HG03060 (cell line): Measurements from ENCODE around the gene HOXB3.

Source experiments
- ATAC-seq: cut with Tn5 transposase; IDR thresholded peaks from one replicate; pipeline ENCODE4 v1.9.1; 2021; ENCODE audit warnings: low read depth, moderate number of reproducible peaks; ENCODE audit not compliant: unreplicated experiment

HOXB3 gene

DNA sequence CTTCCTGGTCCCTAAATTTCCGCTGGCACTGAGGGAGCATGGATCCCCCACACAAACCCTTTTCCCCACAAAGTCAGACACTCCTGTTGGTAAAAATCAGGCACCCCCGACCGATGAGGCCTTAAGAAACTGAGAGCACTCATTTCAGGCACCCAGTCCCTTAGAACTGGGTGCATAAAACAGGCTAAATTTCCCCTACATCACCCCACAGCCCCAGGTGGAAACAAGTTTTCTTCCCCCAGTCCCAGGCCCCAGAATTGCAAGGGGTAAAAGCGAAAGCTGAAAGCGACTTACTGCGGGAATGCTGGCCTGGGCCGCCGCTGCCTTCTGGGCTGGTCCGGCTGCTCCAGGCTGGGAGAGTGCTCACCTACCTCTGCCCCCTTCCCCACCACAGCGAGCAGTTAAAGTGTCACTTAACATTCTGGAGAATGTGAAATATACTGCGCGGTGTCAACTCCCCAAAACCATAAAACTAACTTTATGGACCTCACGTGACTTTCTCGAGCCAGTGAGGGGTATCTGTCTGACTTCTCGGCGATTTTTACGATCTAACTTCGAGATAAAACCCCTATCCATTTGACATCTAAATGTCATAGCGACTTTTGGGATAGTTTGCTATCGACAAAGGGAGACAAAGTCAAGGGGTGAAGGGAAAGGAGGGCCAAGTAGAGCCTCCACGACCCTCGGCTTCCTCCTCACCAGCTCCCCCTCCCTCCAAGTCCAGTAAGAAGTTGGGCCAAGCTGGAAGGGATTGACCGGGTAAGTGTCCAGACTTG is at the start of gene HOXB3:
Gene HOXB3 (minus strand): TSS at position 411 of the 776 bp plus-strand sequence. CDS start 37,767 bp downstream, outside the sequence.
- no peak for ATAC-seq

DNA sequence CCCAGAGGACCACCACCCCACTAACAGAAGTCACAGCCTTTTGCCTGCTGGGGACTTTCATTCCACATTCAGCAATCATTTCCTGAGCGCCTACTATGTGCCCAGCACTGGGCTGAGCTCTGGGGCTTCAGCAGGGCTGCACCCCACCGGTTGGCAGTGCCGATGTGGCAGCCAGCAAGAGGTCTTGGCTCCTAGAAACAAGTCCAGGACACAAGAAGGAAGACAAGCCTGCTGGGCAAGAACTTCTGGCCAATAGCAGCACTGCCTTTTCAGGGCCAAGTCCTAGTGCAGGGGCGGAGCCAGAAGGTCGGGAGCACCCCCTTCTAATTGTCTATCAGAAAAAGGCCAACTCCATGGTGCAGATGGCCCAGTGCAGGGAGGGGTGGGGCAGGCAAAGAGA is 49.1 kb upstream of the HOXB3 start:
- no peak for ATAC-seq

DNA sequence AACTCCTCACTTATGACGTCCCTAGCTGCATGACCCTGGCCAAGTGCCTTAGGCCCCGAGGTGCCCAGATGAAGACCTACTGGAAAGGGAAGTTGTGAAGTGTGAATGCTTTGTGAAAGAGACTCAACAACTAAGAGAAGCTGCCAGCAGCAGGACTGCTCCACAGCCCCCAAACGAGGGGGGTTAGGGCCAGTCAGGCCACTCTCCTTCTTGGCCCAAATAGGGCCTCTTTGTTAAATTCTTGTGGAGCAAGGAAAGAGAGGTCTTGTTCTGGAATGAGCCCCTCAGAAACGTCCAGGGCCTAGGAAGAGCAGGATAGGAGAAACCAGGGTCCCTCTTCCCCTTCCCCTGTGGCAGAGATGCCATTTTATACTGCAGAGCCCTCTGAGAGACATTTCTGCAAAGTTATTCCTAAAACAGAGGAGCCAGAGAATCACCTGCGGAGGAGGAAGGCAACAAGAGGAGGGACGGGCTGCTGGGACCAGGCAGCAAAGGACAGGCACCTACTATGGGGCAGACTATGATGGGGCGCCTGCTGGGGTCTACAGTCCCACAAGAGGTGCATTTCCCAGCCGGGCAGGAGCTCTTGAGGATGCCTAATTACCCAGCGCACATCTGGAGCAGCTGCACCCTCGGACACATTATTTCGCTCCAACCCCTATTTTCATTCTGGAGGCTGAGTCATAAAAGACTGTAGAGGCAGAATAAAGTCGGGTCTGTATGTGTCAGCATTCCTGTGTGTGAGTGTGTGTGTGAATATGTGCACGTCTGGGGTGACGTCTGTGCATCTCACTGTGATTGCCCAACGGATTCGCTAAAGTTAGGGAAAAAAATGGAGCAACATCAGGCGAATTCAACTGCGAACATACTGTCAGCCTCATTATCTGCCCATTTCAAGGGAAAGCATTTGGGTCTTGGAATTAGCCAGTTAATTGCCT is 47.6 kb upstream of the HOXB3 start:
- ATAC-seq = no peak

DNA sequence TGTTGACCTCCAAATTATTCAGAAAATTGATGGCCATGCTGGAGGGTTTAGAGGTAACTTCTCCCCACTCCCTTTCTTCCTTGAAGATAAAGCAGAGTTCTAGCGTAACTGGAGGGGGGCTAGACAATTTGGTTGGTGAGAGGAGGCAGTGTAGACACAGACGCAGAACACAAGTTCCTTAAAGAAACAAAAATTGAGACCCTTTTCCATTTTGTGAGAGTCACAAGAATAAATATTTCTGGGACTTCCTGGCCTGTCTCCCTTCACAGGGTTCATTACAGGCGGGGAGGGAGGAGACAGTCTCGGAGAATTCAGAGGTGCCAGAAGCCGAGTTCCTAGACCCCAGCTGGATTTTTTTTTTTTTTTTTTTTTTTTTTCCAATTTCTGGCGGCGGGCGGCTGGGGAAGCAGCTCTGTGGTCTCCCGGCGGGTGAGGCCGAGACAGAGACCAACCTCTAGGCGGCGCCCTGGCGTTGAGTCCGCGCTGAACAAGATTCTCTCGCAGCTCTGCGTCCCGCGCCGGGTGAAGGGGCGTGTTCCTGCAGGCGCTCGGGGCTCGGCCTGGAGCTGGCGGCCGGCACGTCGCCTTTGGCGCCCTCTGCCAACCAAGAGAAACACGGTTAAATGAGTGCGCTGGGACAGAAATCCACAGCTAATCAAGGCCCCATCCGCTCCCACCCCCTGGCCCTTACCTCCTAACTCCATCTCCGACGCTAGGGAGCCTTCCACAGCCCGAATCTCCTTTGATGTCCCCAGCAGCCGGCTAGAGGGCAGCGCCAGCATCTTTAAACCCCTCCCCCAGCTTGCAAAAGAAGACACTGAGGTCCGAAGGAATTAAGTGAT is 46.4 kb upstream of the HOXB3 start:
- ATAC-seq = no peak

GRCh38 chr17:48634493-48635208 is 44.6 kb upstream of the HOXB3 start:
- no peak for ATAC-seq

DNA sequence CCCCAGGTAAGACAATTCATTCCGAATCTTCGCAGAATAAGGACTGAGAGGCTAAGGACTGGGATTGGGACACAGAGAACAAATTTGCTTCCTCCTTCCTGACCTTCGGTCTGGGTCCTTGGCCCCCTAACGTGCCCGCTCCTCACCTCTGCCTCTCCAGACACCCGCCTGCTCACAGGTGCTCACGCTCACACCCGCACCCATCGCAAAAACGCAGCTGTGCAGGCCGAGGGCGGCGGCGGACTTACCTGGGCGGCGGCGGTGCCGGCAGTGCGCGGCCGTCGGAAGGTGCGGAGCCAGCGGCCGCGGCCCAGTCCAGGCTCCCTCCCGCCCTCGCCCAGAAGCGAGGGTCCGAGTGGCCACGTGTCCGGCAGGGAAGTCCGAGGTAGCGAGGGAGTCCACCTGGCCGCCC is 43.2 kb upstream of the HOXB3 start:
- no peak for ATAC-seq

- ATAC-seq = no peak
Measured at GRCh38 chr17:48632579-48633265, 42.7 kb upstream of the HOXB3 start.

GRCh38 chr17:48631693-48632578 is 41.9 kb upstream of the HOXB3 start:
- no peak for ATAC-seq

- ATAC-seq = no peak
Measured at GRCh38 chr17:48630925-48631692, 41.1 kb upstream of the HOXB3 start.

GRCh38 chr17:48630009-48630924 is 40.2 kb upstream of the HOXB3 start:
- no peak for ATAC-seq

GRCh38 chr17:48629411-48629759 is 39.3 kb upstream of the HOXB3 start:
- ATAC-seq = no peak

DNA sequence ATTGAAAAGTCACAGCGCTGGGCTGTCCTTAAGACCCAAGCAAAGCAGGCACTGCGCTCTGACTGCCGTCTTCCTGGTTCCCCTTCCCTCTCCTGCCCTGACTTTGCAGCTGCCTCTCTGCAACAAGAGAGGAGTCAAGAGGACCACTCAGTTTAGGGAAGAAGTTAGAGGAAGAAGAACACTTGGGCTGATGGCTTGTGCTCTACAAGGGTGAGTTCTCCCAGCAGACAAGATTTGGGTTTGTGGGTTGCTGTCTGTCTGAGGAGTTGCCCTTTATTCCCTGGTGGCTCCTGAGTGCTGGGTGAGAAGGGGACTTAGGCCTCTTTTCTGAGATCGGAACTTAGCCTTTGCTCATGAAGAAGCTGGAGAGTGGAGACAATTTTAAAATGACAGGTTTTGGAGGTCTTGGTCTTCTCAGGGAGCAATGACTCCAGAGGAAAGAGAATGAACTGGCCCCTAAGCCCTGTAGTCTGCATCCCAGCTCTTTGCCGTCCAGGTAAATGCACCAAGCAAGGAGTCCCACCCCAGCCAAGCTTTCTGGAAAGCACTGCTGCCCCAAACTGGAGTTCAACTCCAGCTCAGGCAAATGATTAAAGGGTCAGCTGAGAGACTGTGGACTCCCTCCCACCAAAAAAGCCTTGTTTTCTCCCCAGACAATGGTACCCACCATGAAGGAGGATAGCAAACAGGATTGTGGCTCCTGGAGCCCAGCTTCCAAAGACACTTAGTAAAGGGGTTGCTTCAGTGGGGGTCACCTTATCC is 38.8 kb upstream of the HOXB3 start:
- no peak for ATAC-seq

GRCh38 chr17:48627623-48628521 is 37.8 kb upstream of the HOXB3 start:
- ATAC-seq = no peak

- ATAC-seq = no peak
Measured at GRCh38 chr17:48627118-48627597, 37.1 kb upstream of the HOXB3 start.
